ENCODE measurements around the gene WWC1. TPM values are rescaled to one million over a fixed set of nuclear protein-coding genes. Genes with fewer than 3 reads are reported as not detected.

The WWC1 gene
- total and polyA plus RNA-seq, 2 experiments from 2014 or later, result 27.6 to 27.8 TPM

- TF ChIP-seq EZH2 (IDR thresholded peaks at IDR 0.05; ENCODE audit: borderline replicate concordance) (no peak), EZH2phosphoT487 (IDR thresholded peaks at IDR 0.05; ENCODE audit: low read depth, severe bottlenecking, unreplicated experiment) (no peak)
- TF ChIP-seq, protein P1, sequence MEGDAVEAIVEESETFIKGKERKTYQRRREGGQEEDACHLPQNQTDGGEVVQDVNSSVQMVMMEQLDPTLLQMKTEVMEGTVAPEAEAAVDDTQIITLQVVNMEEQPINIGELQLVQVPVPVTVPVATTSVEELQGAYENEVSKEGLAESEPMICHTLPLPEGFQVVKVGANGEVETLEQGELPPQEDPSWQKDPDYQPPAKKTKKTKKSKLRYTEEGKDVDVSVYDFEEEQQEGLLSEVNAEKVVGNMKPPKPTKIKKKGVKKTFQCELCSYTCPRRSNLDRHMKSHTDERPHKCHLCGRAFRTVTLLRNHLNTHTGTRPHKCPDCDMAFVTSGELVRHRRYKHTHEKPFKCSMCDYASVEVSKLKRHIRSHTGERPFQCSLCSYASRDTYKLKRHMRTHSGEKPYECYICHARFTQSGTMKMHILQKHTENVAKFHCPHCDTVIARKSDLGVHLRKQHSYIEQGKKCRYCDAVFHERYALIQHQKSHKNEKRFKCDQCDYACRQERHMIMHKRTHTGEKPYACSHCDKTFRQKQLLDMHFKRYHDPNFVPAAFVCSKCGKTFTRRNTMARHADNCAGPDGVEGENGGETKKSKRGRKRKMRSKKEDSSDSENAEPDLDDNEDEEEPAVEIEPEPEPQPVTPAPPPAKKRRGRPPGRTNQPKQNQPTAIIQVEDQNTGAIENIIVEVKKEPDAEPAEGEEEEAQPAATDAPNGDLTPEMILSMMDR (IDR thresholded peaks at IDR 0.05; ENCODE audit: poor library complexity), result no peak
- no peaks in the 10 kb centered on the region for H3K9me3 ChIP-seq (ENCODE audit: low read depth)
- H3K27ac ChIP-seq, result no peak overlapping the region
- H3K4me1 ChIP-seq (ENCODE audit: insufficient read depth), result no peaks in the 10 kb centered on the region
- H3K4me3 ChIP-seq, result no peak overlapping the region
- no peak for DNase-seq (ENCODE audit: low spot score)
- no peaks in the 10 kb centered on the region for H3K79me2 ChIP-seq
- H2AFZ ChIP-seq, result no peak overlapping the region
- WGBS (ENCODE audit: low lambda C conversion rate, missing lambda C conversion rate), result 89% methylated on average over 5 of the region's 5 CpGs
- no peaks in the 10 kb centered on the region for H3K9me2 ChIP-seq (replicated peaks; ENCODE audit: insufficient read depth)
- H3K36me3 ChIP-seq (replicated peaks; ENCODE audit: insufficient read depth, low read depth), result no peaks in the 10 kb centered on the region
- H3K4me2 ChIP-seq, result no peak overlapping the region
- no peaks in the 10 kb centered on the region for H3K27me3 ChIP-seq
- no peaks in the 10 kb centered on the region for H4K20me1 ChIP-seq (ENCODE audit: insufficient read depth, poor library complexity, severe bottlenecking)
Observed at GRCh38 chr5:168438349-168438748, 146.9 kb downstream of the WWC1 start.

GRCh38 chr5:168443533-168443932 lies 152.1 kb downstream of the WWC1 start:
- no peak overlapping the region for H3K27ac ChIP-seq
- H3K4me1 ChIP-seq (ENCODE audit: insufficient read depth), result no peaks in the 10 kb centered on the region
- H3K4me3 ChIP-seq, result no peak overlapping the region
- no peaks in the 10 kb centered on the region for H3K79me2 ChIP-seq
- no peak for DNase-seq (ENCODE audit: low spot score)
- H3K9me3 ChIP-seq (ENCODE audit: low read depth), result no peaks in the 10 kb centered on the region
- no peaks in the 10 kb centered on the region for H3K9me2 ChIP-seq (replicated peaks; ENCODE audit: insufficient read depth)
- no peak for TF ChIP-seq EZH2phosphoT487 (IDR thresholded peaks at IDR 0.05; ENCODE audit: low read depth, severe bottlenecking, unreplicated experiment)
- TF ChIP-seq EZH2 (IDR thresholded peaks at IDR 0.05; ENCODE audit: borderline replicate concordance), result no peak
- TF ChIP-seq, protein P1 (IDR thresholded peaks at IDR 0.05; ENCODE audit: poor library complexity), result no peak
- H3K36me3 ChIP-seq (replicated peaks; ENCODE audit: insufficient read depth, low read depth), result no peaks in the 10 kb centered on the region
- no peaks in the 10 kb centered on the region for H3K27me3 ChIP-seq
- H2AFZ ChIP-seq, result no peak overlapping the region
- no peaks in the 10 kb centered on the region for H4K20me1 ChIP-seq (ENCODE audit: insufficient read depth, poor library complexity, severe bottlenecking)
- no peak overlapping the region for H3K4me2 ChIP-seq

- Histone ChIP-seq H3K27me3 (no peaks in the 10 kb centered on the region), H3K36me3 (replicated peaks; ENCODE audit: insufficient read depth, low read depth) (no peaks in the 10 kb centered on the region), H3K79me2 (no peaks in the 10 kb centered on the region), H3K4me2 (no peak overlapping the region), H3K9me3 (ENCODE audit: low read depth) (no peaks in the 10 kb centered on the region), H2AFZ (no peak overlapping the region), H3K4me1 (ENCODE audit: insufficient read depth) (no peaks in the 10 kb centered on the region), H3K4me3 (no peak overlapping the region), H3K27ac (no peak overlapping the region), H4K20me1 (ENCODE audit: insufficient read depth, poor library complexity, severe bottlenecking) (no peaks in the 10 kb centered on the region), H3K9me2 (replicated peaks; ENCODE audit: insufficient read depth) (no peaks in the 10 kb centered on the region)
- DNase-seq (ENCODE audit: low spot score), result no peak
- WGBS (ENCODE audit: low lambda C conversion rate, missing lambda C conversion rate), result 83% methylated on average over 4 of the region's 4 CpGs
- TF ChIP-seq EZH2phosphoT487 (IDR thresholded peaks at IDR 0.05; ENCODE audit: low read depth, severe bottlenecking, unreplicated experiment) (no peak), EZH2 (IDR thresholded peaks at IDR 0.05; ENCODE audit: borderline replicate concordance) (no peak)
- TF ChIP-seq, protein P1 (IDR thresholded peaks at IDR 0.05; ENCODE audit: poor library complexity), result no peak
Observed at GRCh38 chr5:168443950-168444700, 152.7 kb downstream of the WWC1 start.
